A549 treated with AZD2906 at 1 μM for 4 hours (cell line): ENCODE data around the gene SLC41A2. TPM values are rescaled to one million over a fixed set of nuclear protein-coding genes. Genes with fewer than 3 reads are reported as not detected.

ENCODE experiments used
- total RNA-seq: library from RNA; stranded (reverse); fragments of 200-300 nt; extraction: Qiagen RNA extraction; gene quantifications from 5 replicates; pipeline ENCODE4 v1.2.3, GENCODE V29; 2022

Gene SLC41A2
- total RNA-seq: 20.9 to 24.0 TPM (median 23.0 TPM) in 5 replicates

GRCh38 chr12:104958001-104958804 lies at the start of gene SLC41A2:
Gene SLC41A2 (minus strand): TSS chr12:104958290. CDS start chr12:104928527, 29,763 bp downstream.

GRCh38 chr12:104986022-104986941 lies 28.2 kb upstream of the SLC41A2 start, which contains the start of gene NOPCHAP1:
Gene NOPCHAP1 (plus strand): TSS chr12:104986316. CDS start chr12:104986353, 37 bp downstream.

Other genes starting within 250 kb of the SLC41A2 start
- gene NOPCHAP1, start 28.0 kb upstream of the SLC41A2 start, total RNA-seq: 24.7 to 35.2 TPM (median 33.8 TPM) in 5 replicates
- gene ALDH1L2, start 126.2 kb upstream of the SLC41A2 start, total RNA-seq: 2.5 to 4.0 TPM (median 3.5 TPM) in 5 replicates
- 21.3 to 28.2 TPM (median 23.3 TPM) in 5 replicates for gene WASHC4, start 149.4 kb upstream of the SLC41A2 start, total RNA-seq